Measurements from ENCODE around the gene CCDC88C.

The CCDC88C gene

DNA sequence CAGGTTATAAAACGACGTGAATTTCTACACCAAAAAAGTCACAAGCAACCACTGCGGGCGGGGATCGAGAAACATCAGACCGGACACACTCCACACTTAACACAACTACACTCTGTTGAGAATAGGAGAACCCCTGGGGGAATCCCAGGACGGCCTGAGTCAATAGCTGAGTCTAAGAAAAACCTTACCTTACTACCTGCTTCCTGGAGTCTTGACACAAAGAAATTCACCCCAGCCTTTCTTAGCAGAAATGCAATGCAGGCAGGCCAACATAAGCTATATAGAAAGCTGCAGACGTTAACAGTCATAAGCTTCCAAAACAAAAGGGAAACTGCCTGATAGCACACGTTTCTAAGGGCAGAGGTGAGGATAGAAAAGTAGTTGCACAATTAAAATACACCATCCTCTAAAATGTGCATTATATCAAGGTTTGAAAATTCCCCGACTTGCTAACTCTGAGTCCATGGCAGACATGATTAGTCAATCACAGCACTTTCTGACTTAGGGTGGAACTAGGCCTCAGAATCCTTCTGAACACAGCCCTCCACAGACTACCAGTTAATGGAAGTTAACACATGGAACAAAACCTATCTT is 68.0 kb downstream of the CCDC88C start:
- Histone ChIP-seq H3K4me3 (no peak overlapping the region), H3K27ac (no peak overlapping the region)
- DNase-seq (ENCODE audit: low spot score) = no peak
- TF ChIP-seq, protein P1, sequence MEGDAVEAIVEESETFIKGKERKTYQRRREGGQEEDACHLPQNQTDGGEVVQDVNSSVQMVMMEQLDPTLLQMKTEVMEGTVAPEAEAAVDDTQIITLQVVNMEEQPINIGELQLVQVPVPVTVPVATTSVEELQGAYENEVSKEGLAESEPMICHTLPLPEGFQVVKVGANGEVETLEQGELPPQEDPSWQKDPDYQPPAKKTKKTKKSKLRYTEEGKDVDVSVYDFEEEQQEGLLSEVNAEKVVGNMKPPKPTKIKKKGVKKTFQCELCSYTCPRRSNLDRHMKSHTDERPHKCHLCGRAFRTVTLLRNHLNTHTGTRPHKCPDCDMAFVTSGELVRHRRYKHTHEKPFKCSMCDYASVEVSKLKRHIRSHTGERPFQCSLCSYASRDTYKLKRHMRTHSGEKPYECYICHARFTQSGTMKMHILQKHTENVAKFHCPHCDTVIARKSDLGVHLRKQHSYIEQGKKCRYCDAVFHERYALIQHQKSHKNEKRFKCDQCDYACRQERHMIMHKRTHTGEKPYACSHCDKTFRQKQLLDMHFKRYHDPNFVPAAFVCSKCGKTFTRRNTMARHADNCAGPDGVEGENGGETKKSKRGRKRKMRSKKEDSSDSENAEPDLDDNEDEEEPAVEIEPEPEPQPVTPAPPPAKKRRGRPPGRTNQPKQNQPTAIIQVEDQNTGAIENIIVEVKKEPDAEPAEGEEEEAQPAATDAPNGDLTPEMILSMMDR (IDR thresholded peaks at IDR 0.05) = no peak

DNA sequence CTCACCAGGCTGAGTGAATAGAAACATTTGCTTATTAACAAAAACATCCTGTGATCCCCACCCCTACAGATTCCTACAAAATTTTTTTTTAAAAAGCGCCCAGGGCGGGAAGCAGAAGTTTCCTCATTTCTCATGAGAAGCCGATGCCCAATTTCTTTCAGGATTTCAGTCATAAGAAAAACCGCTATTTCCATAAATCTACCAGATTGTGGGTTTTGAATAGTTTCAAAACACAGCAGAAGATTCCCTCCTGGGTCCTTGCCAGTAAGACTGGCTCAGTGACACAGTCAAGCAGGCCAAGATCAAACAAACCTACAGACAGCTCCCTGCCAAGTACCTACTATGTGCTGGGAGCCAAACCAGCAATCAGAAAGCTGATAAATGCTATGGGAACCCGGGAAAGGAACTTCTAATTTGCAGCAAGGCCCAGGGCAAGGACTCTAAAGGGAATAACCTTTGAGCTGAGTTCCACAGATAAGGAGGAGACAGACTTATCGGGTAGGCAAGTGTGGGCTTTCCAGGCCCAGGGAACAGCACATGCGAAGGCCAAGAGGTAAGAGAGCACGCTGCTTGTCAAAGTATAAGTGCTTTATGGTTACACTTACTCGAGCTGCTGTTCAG is 68.7 kb downstream of the CCDC88C start:
- TF ChIP-seq, protein P1 (IDR thresholded peaks at IDR 0.05) = no peak
- no peak for DNase-seq (ENCODE audit: low spot score)
- no peak overlapping the region for H3K27ac ChIP-seq
- H3K4me3 ChIP-seq = no peak overlapping the region

DNA sequence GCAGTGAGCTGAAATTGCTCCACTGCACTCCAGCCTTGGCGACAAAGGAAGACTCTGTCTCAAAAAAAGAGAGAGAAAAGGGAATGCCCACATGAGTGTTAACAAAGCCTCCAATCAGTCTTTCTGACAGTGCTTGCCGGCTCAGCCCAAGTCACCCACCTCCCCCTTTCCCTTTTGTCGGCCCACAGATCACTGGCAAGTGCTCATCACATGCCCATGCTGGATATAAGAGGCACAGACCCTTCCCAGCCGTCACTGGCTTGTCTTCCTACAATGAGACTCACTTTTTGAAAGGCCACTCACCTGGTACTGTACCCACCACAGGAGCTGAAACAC is 70.8 kb downstream of the CCDC88C start:
- TF ChIP-seq, protein P1 (IDR thresholded peaks at IDR 0.05) = no peak
- no peak for DNase-seq (ENCODE audit: low spot score)
- Histone ChIP-seq H3K4me3 (no peak overlapping the region), H3K27ac (no peak overlapping the region)

DNA sequence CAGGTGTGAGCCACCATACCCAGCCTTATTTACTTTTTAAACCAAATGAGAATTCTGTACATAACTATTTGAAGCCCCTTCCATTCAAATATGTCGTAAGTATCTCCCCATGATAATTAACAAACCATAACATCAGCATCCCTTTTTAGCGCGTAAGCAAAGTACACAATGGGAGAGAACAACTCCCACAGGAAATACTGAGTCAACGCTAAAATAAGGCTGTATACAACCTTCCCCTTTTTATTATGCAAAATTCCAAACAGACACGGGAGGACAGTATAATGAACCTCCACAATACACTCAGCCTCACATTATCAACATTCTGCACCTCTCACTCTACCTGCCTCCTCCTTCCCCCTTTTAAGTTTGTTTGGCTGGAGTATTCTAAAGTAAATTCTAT is 73.5 kb downstream of the CCDC88C start:
- Histone ChIP-seq H3K4me3 (no peak overlapping the region), H3K27ac (no peak overlapping the region)
- DNase-seq (ENCODE audit: low spot score) = no peak
- TF ChIP-seq, protein P1 (IDR thresholded peaks at IDR 0.05) = no peak

DNA sequence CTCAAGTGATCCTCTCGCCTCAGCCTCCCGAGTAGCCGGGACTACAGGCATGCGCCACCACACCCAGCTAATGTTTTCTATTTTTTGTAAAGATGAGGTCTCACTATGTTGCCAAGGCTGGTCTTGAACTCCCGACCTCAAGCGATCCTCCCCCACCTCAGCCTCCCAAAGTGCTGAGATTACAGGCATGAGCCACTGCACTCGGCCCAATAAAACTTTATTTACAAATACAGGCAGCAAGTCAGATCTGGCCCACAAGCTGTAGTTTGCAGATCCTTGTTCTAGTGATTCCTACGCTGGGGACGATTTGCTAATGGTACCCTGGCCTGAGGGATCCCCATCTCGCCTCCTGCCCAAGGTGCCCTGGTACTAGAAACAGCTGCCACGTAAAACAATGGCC is 74.6 kb downstream of the CCDC88C start:
- DNase-seq (ENCODE audit: low spot score) = no peak
- Histone ChIP-seq H3K27ac (no peak overlapping the region), H3K4me3 (no peak overlapping the region)
- TF ChIP-seq, protein P1 (IDR thresholded peaks at IDR 0.05) = no peak

DNA sequence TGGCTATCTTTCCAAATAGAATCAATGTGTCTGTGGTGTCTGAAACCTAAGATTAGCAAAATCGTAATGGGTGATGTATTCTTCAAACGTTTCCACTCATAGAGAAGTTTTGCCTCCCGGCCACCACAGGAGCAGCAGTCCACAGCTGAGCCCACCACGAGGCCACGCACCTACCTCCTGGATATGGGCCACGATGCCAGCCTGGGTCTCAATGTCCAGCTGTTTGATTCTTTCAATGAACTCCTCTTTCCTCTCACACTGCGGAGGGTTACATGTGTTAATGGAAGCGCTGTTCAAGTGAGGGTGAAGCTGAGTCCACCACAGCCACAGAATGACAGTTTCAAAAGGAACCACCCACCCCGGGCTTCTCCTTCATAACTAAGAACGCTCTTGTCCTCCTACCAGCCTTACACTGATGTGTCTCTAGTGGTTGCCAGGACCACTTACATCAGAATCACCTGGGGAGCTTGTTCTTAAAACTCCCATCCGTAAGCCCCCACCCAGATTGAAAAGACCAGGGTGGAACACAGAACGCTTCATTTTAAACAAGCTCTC is 75.3 kb downstream of the CCDC88C start:
- TF ChIP-seq, protein P1 (IDR thresholded peaks at IDR 0.05) = no peak
- H3K27ac ChIP-seq = no peak overlapping the region
- no peak overlapping the region for H3K4me3 ChIP-seq
- no peak for DNase-seq (ENCODE audit: low spot score)

DNA sequence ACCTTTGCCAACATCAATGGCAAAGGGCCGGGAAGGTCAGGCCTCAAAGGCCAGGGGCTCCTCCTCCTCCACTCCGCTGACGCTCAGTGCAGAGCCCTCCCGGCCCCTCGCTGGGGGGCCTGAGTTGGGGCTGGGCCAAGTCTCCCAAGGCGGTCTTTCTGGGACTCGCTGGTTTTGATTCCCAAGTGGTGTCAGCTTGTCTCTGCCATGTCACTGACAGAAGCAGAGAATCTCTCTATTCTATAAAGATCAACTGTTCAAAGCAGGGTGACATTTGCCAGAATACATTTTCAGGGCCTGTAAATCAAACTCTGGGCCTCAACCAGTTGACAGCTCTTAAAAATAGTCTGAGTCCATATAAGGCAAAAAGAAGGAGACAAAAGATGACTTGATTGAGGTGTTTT is 75.9 kb downstream of the CCDC88C start:
- no peak for DNase-seq (ENCODE audit: low spot score)
- Histone ChIP-seq H3K27ac (no peak overlapping the region), H3K4me3 (no peak overlapping the region)
- TF ChIP-seq, protein P1 (IDR thresholded peaks at IDR 0.05) = no peak
